K562 (cell line): ENCODE measurements around the gene BTBD2.

Source experiments
- CHD1 ChIP-seq: fragments of 200-600 bp; sonication (generic); IDR thresholded peaks from one replicate; pipeline ENCODE4 v1.6.1; 2012; ENCODE audit warnings: mild to moderate bottlenecking, moderate library complexity, low read length, inconsistent platforms
- CTCF ChIP-seq, 3 experiments: IDR thresholded peaks in 2 of 3; conservative IDR thresholded peaks in 1 of 3; 2 replicates each; pipeline ENCODE4 v1.5.1; 2011 to 2012; ENCODE audit warnings: low read length in 3 of 3, mild to moderate bottlenecking in 3 of 3, control low read depth in 2 of 3, improper control_type of control experiment in 1 of 3, inconsistent platforms in 1 of 3, low read depth in 1 of 3, mixed read lengths in 1 of 3, moderate library complexity in 1 of 3; ENCODE audit not compliant: insufficient read depth in 2 of 3
- HDGF ChIP-seq: fragments of 450-650 bp; IDR thresholded peaks from 2 replicates; pipeline ENCODE4 v1.6.1; 2016
- HES1 ChIP-seq: fragments of 450-650 bp; IDR thresholded peaks from 2 replicates; pipeline ENCODE4 v1.6.1; 2016; ENCODE audit warnings: low read depth, mild to moderate bottlenecking, moderate library complexity
- MEIS2 ChIP-seq: fragments of 450-650 bp; IDR thresholded peaks from 2 replicates; pipeline ENCODE4 v1.6.1; 2014; ENCODE audit warnings: mild to moderate bottlenecking; ENCODE audit not compliant: partially characterized antibody
- SIX5 ChIP-seq, 2 experiments: IDR thresholded peaks; 2 replicates each; pipeline ENCODE4 v1.6.1; 2011; ENCODE audit warnings: low read length in 2 of 2, borderline replicate concordance in 1 of 2, low read depth in 1 of 2, mild to moderate bottlenecking in 1 of 2, moderate library complexity in 1 of 2; ENCODE audit not compliant: insufficient read depth in 1 of 2
- TCF3 ChIP-seq: sonication (generic); formaldehyde crosslinking; IDR thresholded peaks from 2 replicates; pipeline ENCODE4 v1.4.0; 2020; ENCODE audit warnings: mild to moderate bottlenecking, missing genetic modification reagents

GRCh38 chr19:1956868-1957492, 58.5 kb downstream of the BTBD2 start:
- TF ChIP-seq CTCF (IDR thresholded peaks at IDR 0.05 in 2 of 3, conservative IDR thresholded peaks at IDR 0.05 in 1 of 3; ENCODE audit: insufficient read depth in 2 of 3, low read depth in 1 of 3, low read length in 3 of 3) (no peak), HDGF (no peak), HES1 (no peak), MEIS2 (no peak), SIX5 (IDR thresholded peaks at IDR 0.05; ENCODE audit: borderline replicate concordance in 1 of 2, insufficient read depth in 1 of 2, low read depth in 1 of 2, low read length in 2 of 2) (no peak), CHD1 (no peak), TCF3 (no peak)
